ENCODE data around the gene BAG2.

DNA sequence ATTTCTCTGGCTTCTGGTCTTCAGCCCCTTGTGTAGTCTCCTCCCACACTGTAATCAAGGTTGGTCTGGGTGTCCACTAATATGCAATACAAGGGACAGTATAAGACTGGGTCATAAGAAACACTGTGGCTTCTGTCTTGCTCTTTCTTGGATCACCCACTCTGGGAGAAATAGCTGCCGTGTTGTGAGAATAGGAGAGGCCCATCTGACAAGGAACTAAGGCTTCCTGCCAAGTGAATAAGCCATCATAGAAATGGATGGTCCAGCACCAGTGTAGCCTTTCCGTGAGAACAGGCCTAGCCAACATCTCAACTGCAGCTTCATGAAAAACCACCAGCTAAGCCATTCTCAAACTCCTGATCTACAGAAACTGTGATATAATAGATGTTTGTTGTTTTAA lies 23.3 kb downstream of the BAG2 start:
- no peak for TF ChIP-seq ZBTB7A (IDR thresholded peaks at IDR 0.05; ENCODE audit: low read depth)
- TF ChIP-seq, protein P1, sequence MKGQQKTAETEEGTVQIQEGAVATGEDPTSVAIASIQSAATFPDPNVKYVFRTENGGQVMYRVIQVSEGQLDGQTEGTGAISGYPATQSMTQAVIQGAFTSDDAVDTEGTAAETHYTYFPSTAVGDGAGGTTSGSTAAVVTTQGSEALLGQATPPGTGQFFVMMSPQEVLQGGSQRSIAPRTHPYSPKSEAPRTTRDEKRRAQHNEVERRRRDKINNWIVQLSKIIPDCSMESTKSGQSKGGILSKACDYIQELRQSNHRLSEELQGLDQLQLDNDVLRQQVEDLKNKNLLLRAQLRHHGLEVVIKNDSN (IDR thresholded peaks at IDR 0.05): no peak
- no peak for TF ChIP-seq CREB1 (IDR thresholded peaks at IDR 0.05; ENCODE audit: low read depth)
- no peak for TF ChIP-seq EGR1 (IDR thresholded peaks at IDR 0.05)
- TF ChIP-seq TCF12 (IDR thresholded peaks at IDR 0.05; ENCODE audit: low read depth): no peak
- TF ChIP-seq EP300 (IDR thresholded peaks at IDR 0.05; ENCODE audit: borderline replicate concordance): no peak
